GM18507 (cell line): ENCODE data around the gene AWAT1.
"Not testable (repeated sequence)": the region's sequence is repeated elsewhere in the genome, so short reads cannot be mapped to it uniquely, and the experiment has no call there.

Experiments
- DNase-seq: peaks from one replicate; pipeline ENCODE4 v3.0.0; 2011; ENCODE audit warnings: low read depth; ENCODE audit not compliant: insufficient read length; ENCODE audit errors: extremely low spot score
- FAIRE-seq: peaks from 2 replicates; lab custom pipeline; 2011; peaks lifted over from hg19 to GRCh38; lab: Jason Lieb, UNC

AWAT1 gene

DNA sequence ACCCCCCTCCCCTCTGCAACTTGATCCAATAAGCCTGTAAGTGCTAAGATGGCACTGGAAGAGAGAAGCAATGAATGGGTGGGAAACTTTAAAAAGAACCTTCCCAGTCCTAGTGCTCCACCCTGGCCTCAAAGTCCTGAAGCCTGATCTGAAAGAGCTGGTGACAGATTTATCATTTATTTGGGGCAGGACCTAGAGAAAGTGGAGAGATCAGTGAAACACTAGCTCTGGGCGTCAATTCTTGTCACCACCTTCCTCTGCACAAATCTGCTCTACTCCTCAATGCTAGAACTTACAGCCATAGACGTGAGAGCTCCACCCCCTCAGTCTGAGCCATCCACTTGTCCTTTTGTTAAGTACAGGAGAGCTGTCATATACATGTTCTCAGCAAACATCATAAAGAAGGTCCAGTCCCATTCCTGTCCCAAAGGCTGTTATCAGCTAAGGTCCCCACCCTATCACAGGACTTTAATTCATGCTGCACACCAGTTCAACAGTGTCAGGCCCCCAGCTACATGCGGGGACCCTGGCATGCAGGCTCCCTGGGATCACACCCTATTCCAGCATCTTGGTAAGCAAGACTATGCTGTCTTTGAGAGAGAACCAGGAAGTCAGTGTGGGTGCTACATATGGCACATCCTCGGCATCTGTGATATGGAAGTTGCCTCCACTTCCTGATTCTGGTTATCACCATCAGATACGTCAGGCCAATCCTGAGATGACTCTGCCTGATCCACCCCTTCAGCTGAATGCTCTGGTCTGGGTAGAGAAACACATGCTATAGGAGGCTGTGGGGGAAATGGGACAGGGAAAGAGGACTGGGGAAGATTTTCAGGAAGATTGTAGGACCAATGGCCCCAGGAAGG, 23.2 kb downstream of the AWAT1 start:
- no peak for DNase-seq
- FAIRE-seq = no peak

DNA sequence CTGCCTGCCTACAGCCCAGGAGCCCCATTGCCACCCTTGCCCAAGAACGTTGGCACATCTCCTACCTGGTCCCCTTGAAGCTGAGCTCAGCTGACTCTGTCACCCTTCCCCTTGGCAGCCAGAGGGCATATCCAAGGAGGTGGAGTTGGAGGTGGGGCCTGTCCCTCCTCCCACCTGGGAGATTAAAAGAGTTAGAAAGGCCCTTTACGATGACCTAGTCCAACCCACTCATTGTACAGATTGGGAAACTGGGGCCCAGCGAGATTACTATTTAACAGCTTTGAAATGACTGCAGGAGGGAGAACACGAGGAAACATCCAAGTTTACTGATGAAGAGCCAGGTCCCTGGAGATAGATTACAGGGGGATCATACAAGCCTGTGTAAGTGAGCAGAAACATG, 25.6 kb downstream of the AWAT1 start, which contains the start of gene P2RY4:
P2RY4 (minus strand) TSS at position 101 of the 400 bp plus-strand sequence. CDS start 580 bp downstream, outside the sequence.
- FAIRE-seq (no peak), DNase-seq (no peak)

DNA sequence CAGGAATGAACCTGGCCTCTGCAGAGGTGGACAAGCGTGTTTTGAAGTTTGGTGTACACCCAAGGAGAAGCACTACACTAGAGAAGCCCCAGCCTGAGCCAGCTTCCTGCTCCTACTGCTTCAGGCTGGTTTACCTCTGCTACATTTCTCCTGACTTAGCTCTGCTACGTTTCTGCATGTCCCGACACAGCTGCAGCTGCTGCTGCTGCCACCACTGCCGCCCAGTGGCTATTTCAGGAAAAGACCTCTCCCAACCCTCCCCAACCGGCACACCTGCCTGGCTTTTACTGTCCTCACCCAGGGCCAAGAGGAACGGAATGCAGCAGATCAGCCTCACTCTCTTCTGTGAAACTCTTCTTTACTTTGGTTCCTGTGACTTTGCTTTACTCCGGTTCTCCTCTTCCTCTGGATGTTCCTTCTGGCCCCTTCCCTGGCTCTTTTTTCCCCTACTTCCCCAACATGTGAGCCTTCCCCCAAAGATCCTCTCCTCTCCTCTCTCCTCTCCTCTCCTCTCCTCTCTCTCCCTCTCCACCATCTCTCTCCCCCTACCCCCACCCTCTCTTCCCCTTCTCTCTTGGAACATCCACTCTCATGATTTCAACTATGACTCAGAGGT, 28.6 kb downstream of the AWAT1 start:
- DNase-seq (no peak), FAIRE-seq (peak; percentile 46)

DNA sequence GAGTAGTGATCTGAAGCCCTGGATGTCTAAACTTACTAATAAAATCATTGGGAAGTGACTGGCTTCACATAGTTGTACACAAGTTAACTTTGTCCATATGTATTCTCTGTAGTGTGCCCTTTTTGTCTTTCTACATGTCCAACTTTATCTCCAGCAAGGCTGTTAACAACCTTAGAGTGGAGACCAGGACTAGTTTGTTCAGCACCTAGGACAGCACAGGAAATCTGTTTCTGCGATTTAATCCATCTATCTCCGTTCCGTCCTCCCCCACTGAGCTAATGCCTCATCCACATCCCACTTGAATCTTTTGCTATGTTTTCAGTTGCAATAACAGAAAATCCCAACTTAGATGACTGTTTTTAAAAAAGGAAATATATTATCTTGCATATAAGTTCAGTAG, 30.3 kb downstream of the AWAT1 start:
- FAIRE-seq (no peak), DNase-seq (no peak)

DNA sequence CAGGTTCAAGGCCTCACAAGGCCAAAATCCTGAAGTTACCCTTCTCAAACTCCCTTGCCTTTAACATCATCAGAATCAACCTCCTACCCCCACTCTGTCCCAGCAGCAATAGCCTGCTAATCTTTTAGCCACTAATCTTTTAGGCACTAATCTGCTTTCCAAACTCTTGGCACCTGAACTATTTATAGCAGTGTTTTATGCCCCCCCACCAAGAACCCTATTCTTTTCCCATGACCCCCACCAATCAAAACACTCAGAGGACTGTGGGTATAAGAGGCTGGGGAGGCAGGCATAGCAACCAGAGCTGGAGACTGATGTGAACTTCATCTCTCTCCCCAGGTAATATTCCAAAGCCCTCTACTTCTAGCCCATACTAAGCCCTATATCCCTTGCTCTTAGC, 33.6 kb downstream of the AWAT1 start, which contains the start of gene ARR3:
ARR3 (plus strand) TSS at position 301 of the 400 bp plus-strand sequence. CDS start 1,052 bp downstream, outside the sequence.
- no peak for DNase-seq
- no peak for FAIRE-seq

DNA sequence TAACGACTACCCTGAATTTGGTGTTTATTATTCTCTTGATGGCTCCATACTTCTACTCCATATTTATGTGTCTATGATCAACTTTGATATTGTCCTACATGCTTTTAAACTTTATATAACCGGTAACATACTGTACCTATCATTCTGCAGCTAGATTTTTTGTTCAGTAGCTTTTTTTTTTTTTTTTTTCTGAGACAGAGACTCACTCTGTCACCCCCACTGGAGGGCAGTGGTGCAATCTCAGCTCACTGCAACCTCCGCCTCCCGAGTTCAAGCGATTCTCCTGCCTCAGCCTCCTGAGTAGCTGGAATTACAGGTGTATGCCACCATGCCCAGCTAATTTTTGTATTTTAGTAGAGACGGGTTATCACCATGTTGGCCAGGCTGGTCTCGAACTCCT, 39.6 kb downstream of the AWAT1 start:
- not testable (repeated sequence) for FAIRE-seq, DNase-seq

DNA sequence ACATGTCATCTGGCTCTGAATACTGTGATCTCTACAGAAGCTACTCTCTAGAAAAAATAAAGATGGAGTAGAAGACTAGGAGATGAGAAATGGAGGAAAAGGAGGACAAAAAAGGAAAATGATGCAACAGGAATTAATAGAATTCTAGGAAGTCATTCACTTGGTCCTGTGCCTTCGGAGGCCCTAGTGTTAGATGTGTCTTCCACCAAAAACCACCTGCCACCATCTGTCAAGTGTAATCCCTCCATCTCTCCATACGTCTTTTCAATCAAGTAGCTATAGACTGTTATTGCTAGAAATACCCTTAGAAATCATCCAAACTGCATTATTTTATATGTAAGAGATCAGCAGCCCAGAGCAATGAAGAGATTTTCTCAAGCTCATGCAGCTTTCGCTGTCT, 44.6 kb downstream of the AWAT1 start:
- FAIRE-seq = no peak

DNA sequence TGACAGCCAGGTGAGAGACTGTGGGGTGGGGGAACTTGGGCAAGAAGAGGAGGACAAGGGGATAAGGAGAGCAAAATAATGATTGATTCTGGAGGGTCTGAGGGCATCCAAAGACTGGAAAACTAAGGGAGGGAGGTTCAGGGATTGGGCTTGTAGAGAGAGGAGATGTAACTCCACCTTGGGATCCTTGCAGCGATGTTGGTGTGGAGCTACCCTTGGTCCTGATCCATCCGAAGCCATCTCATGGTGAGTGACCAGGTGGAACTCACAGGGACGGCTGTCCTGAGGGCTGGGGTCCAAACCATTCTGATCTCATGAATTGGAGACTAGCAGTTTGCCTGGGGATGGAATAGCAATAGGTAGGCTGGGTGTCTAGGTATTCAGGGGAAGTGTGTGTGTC, 46.1 kb downstream of the AWAT1 start:
- no peak for FAIRE-seq
- no peak for DNase-seq

More for the DNA sequence above, 44.6 kb downstream of the AWAT1 start:
- no peak for DNase-seq

DNA sequence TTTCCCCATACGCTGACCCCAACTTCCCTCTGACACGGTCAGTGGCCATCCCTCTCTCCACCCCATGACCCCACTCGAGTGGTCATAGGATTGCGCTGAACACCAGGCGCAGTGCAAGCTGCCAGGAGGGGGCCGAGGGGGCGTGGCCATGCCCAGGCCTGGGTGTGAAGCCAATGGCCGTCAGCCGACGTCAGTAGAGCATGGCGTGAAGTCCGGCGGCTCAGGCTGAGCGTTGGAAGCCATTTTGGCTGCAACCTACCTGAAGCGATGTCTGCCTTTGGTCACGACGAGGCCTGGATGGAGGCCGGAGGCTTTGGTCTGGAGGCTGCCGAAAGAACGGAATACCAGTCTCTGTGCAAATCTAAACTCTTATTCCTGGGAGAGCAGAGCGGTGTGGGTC, 47.5 kb downstream of the AWAT1 start, which contains the start of gene RAB41:
RAB41 (plus strand) TSS at position 222 of the 400 bp plus-strand sequence; CDS start at position 268, 46 bp downstream.
- no peak for DNase-seq
- no peak for FAIRE-seq

DNA sequence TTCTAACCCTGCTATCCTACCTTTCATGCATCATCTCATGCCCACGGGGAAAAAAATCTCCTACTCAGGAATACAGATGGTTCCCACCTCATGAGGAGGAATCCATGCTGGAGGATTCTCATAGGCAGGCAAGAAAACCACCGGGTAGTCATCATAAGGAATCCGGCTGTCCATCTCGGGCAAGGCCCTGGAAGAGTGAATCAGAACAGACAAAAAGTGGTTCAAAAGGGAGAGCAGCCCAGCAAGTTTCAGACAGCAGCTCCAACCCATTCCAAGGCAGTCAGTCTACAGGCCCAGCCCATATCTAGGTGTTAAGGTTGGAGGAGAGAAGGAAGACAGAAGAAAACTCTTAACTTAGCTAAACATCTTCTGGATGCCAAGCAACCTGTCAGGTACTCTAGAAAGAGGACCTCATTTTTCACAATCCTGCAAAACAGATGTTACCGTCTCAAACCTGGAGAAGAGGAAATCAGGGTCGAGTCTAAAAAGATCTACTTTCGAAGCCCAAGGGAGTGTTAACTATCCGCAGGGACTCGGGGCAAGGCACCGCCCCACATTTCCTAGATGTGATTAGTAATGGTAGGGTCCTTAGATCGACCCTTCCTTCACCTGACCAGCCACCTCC, 54.8 kb downstream of the AWAT1 start:
- DNase-seq (no peak), FAIRE-seq (no peak)
